GM19025 (cell line): Measurements from ENCODE around the gene TPRA1.
"Not testable (repeated sequence)": the region's sequence is repeated elsewhere in the genome, so short reads cannot be mapped to it uniquely, and the experiment has no call there.

ENCODE experiments used
- ATAC-seq: cut with Tn5 transposase; IDR thresholded peaks from one replicate; pipeline ENCODE4 v1.9.1; 2021; ENCODE audit warnings: mild to moderate bottlenecking, low read depth, moderate library complexity; ENCODE audit not compliant: unreplicated experiment

TPRA1 gene

DNA sequence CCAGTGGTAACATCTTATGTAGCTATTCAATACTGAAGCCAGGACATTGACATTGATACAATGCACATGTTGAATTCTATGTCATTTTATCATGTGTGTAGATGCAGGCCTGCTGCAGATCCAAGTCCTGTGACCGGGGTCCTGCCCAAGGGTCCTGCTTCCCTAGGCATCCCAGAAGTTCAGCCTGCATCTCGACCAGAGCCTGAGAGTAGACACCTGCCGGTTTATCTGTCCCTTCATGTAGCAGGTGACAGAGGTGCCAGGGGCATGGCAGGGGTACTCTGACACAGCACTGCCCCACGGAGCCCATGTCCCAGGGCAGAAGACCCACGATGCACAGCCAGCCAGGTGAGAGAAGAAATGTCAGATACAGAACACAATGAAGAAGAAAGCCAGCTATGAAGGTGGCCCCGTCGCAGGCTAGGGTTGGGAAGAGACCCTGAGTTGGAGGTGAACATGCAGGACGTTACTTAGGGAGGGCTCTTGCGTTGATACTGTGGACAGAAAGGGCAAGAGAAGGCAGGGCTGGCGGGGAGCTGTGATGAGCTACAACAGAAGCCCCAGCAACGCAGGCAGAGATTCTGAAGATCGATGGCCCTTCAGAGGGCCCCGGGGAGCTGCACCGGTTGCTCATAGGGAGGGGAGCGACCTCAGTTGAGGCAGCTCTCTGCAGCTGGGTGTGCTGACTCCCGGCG, 51.0 kb downstream of the TPRA1 start:
- ATAC-seq: no peak

GRCh38 chr3:127538569-127538968, 52.0 kb downstream of the TPRA1 start:
- no peak for ATAC-seq

DNA sequence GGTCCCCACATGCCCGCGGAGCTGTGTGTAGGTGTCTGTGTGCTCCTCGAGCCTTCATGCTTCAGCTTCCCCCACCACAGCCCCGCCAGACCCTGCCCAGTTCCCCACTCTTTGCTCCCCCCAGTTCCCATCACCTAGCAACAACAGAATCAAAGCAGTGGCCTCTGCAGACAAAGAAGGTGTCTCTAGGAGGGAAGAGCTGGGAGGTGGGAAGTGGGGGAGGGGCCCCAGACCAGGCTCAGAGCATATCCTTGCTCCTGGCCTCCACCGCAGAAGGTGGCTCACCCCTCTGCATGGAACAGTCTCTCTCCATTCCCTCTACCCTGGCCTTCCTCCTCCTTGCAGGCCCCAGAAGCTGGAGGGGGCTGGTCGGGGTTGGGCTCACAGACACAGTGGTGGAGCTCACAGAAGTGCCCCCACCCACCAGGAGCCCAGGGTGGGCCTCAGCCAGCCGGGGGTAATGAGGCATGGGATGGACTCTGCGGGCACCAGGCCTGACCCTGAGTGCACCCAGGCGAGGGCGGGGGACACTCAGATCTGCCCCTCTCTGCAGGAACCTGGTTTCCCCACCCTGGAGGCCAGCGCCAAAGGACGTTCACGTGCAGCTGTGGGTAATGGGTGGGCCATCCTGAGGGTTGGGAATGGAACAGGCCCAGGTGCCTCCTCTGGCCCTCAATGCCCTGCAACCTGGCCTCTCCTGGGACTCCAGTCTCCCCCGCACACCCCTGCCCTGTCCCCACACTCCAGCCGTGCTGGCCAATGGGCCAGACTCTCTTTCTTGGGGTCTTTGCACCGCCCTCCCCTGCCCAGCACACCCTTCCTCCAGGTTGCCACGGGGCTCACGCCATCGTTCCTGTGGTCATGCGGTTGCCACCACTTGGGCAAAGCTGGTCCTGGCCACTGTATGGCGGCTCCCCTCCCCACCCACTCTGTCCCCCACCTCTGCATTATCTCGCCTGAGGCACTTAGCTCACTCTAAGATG, 53.4 kb downstream of the TPRA1 start:
- no peak for ATAC-seq

GRCh38 chr3:127535901-127536829, 54.4 kb downstream of the TPRA1 start:
- ATAC-seq: no peak

DNA sequence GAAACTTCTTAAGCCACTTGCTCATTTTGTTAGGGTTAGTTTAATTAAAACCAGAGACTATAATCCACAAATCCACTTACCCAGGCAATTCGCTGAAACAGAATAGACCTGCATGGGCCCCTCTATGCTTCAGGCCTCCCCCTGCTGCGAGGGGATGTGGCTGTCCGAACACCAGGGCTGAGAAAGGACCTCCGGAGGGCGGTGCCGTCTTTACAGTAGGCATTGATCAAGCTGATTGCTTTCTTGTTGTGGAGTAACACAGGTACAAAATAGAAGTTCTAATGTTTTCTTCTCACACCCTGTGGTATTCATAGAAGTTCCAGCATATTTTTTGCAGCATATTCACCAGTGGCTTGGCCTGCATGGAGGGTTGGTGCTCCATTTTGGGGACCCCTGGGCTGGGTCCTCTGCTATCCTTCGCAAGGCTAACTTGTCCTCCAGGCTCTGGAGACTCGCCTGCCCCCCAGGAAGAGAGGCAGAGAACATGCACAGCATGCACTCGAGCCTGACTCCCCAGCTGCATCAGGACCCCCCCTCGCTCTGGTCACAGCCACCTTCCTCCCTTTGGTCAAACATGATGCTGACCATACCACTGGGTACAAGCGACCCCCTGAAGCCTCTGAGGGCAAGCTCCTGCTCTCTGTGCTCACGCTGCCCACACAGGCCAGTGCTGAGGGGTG, 55.3 kb downstream of the TPRA1 start:
- ATAC-seq: no peak

DNA sequence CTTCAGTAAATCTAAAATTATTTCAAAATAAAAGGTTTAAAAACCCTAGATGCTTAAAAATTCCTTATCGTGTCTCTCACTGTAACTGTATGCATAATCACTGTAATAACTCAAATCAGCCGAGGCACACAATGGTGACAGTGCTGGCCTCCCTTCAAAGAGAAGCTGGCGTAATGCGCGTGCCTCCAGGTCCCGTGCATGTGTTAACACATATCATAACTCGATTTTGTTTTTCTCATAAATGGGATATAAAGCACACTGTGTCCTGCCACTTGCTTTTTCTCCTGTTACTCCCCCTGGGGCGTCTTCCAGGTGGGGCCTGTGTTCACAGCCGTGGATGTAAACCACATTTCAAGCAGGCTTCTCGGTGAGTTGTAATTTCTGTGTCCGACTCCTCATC, 56.0 kb downstream of the TPRA1 start:
- no peak for ATAC-seq

- no peak for ATAC-seq
These were observed 56.4 kb downstream of the TPRA1 start for GRCh38 chr3:127534161-127534451.

GRCh38 chr3:127532561-127533203, 57.9 kb downstream of the TPRA1 start:
- no peak for ATAC-seq

GRCh38 chr3:127531821-127532220, 58.7 kb downstream of the TPRA1 start:
- no peak for ATAC-seq

- not testable (repeated sequence) for ATAC-seq
These were observed 59.7 kb downstream of the TPRA1 start for GRCh38 chr3:127530863-127531262.

DNA sequence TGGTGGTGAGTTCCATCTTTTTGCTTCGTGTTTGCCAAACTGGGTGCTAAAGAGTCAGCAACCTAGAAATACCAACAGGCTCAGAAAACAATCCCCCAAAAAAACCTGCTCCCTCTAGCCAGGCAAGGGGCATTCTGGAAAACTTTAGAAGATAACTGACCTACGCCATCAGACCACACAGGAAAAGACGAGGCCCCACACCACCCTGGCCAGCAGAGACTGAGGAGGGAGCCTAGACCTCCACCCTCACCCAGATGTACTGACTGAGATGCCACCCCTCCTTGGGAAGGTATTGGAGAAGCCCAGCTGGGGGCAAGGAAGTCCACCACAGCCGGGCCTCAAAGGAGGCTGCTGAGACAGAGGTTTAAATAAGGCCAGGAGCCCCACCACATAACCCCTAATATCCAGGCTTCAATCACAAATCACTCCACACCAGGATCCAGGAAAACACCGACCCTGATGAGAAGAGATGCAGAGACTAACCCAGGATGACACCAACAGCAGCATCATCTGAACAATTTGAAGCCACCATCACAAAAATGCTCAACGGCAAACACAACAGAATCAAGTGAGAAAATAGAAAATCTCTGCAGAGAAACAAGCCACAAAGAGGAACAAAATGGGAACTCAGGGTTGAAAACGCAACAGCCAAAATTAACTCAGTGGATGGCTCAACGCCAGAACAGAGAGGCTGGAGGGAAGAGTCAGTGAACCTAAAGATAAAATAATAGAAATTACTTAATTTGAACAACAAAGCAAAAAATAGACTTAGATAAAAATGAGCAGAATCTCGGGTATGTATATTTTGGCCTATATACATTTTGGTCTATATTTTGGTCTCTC, 61.0 kb downstream of the TPRA1 start:
- no peak for ATAC-seq

- ATAC-seq: no peak
These were observed 65.2 kb downstream of the TPRA1 start for GRCh38 chr3:127525373-127525772.

DNA sequence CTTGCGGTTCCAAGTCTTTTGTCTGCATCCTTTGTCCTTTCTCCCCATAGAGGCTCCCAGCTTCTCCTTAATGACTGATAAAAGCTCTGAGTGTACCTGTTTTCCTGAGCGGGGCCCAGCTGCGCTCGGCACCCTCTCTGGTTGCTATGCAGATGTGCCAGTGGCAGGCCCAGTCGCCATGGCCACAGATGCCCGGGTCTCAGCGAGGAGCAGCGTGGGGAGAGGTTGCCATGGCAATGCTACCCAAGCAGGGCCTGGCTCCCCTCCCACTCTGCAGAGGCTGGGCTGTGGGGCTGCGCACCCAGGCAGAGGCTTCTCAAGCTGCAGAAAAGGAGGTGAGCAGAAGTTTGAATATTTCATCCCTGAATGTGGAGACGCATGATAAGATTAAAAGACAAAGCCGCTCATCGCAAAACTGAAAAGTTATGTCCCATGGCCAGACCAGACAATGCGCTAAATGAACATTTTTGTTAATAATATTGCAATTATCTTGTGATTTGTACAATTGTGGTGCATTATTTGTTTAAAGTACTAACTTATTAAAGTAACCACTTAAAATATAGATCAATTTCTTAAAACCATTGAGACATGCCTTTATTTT, 66.1 kb downstream of the TPRA1 start:
- no peak for ATAC-seq
